HCT116 (cell line): ENCODE measurements around the gene SHANK2. TPM values are rescaled to one million over a fixed set of nuclear protein-coding genes. Genes with fewer than 3 reads are reported as not detected.

Experiments
- ATAC-seq: fragments of 200-7000 bp; cut with Tn5 transposase; 2 replicates; pipeline ENCODE4 v1.9.1; 2020; ENCODE audit warnings: mild to moderate bottlenecking, moderate library complexity
- BruUV-seq: library from RNA; stranded (reverse); fragments of 400-500 nt; replicated peaks from 2 replicates; lab custom pipeline; 2021; lab: Mats Ljungman, UMichigan
- CTCF ChIA-PET: fragments of 300-600 bp; sonication (Branson Sonifier 250); formaldehyde crosslinking; loops from one replicate; lab custom pipeline; 2021; ENCODE audit warnings: antibody characterized with exemption; lab: Charles Lee
- POLR2A ChIA-PET: fragments of 300-600, 350-600 bp; sonication (Branson Sonifier 250); formaldehyde crosslinking; loops from one replicate; lab custom pipeline; 2021; ENCODE audit warnings: antibody characterized with exemption; lab: Charles Lee
- RAD21 ChIA-PET, 2 experiments: fragments of 300-600 bp; sonication (Branson Sonifier 250); formaldehyde crosslinking; loops; one replicate each; lab custom pipeline; 2023; ENCODE audit warnings: low total read pairs in 2 of 2; ENCODE audit not compliant: uncharacterized antibody in 2 of 2, unreplicated experiment in 2 of 2, low non-redundant PET in 1 of 2; lab: Charles Lee
- DNase-seq: peaks from one replicate; pipeline ENCODE4 v3.0.0-alpha.2; 2010; ENCODE audit warnings: low read depth, low spot score
- H2AFZ ChIP-seq: fragments of 200-600 bp; shearing (Covaris generic), sonication (generic); 2 replicates; pipeline ENCODE4 v1.6.1; 2017; ENCODE audit warnings: low read depth, mixed run types, mixed read lengths, antibody characterized with exemption, low read length; ENCODE audit not compliant: poor library complexity, severe bottlenecking
- H3K27ac ChIP-seq: 2 replicates; pipeline ENCODE4 v1.5.1; 2012; ENCODE audit warnings: low read depth, low read length
- H3K27me3 ChIP-seq: fragments of 200-600 bp; sonication (generic); 2 replicates; pipeline ENCODE4 v1.6.1; 2016; ENCODE audit warnings: mixed run types, low read length, mixed read lengths; ENCODE audit not compliant: insufficient read depth
- H3K36me3 ChIP-seq, 2 experiments: fragments of 200-500 bp in 1 of 2; fragments of 200-600 bp in 1 of 2; sonication (Bioruptor generic) in 1 of 2; sonication (generic) in 1 of 2; 2 replicates each; pipeline versions ENCODE4 v1.5.1 to v1.6.1; 2014 to 2016; ENCODE audit warnings: low read length in 2 of 2, inconsistent platforms in 1 of 2, mixed read lengths in 1 of 2, mixed run types in 1 of 2; ENCODE audit not compliant: insufficient read depth in 2 of 2, control insufficient read depth in 1 of 2
- H3K4me1 ChIP-seq, 2 experiments: fragments of 200-600 bp in 1 of 2; sonication (generic) in 1 of 2; 2 replicates each; pipeline versions ENCODE4 v1.5.1 to v1.6.1; 2012 to 2017; ENCODE audit warnings: low read length in 2 of 2, inconsistent platforms in 1 of 2, mild to moderate bottlenecking in 1 of 2, mixed read lengths in 1 of 2, mixed run types in 1 of 2, moderate library complexity in 1 of 2; ENCODE audit not compliant: insufficient read depth in 2 of 2, control insufficient read depth in 1 of 2
- H3K4me2 ChIP-seq: fragments of 200-600 bp; sonication (generic); 2 replicates; pipeline ENCODE4 v1.6.1; 2017; ENCODE audit warnings: mixed run types, low read length, mixed read lengths
- H3K4me3 ChIP-seq, 2 experiments: fragments of 200-600 bp in 1 of 2; sonication (generic) in 1 of 2; replicated peaks in 1 of 2; 2 replicates each; pipeline ENCODE4 v1.5.1; 2011 to 2016; ENCODE audit warnings: low read length in 2 of 2, control low read depth in 1 of 2, low read depth in 1 of 2, mild to moderate bottlenecking in 1 of 2, mixed read lengths in 1 of 2, mixed run types in 1 of 2
- H3K79me2 ChIP-seq: fragments of 200-600 bp; sonication (generic); 2 replicates; pipeline ENCODE4 v1.6.1; 2017; ENCODE audit warnings: mild to moderate bottlenecking, mixed run types, low read length, moderate library complexity, mixed read lengths; ENCODE audit not compliant: insufficient read depth
- H3K9ac ChIP-seq: fragments of 200-600 bp; sonication (generic); 2 replicates; pipeline ENCODE4 v1.6.1; 2016; ENCODE audit warnings: low read length, mixed read lengths
- H3K9me2 ChIP-seq: fragments of 200-600 bp; sonication (generic), shearing (Covaris generic); 2 replicates; pipeline ENCODE4 v1.6.1; 2017; ENCODE audit warnings: mixed run types, mild to moderate bottlenecking, moderate library complexity; ENCODE audit not compliant: insufficient read depth
- H3K9me3 ChIP-seq, 2 experiments: fragments of 200-500 bp in 1 of 2; fragments of 200-600 bp in 1 of 2; sonication (Bioruptor generic) in 1 of 2; sonication (generic) in 1 of 2; 2 replicates each; pipeline ENCODE4 v1.6.1; 2014 to 2017; ENCODE audit warnings: low read length in 2 of 2, mixed read lengths in 2 of 2, inconsistent platforms in 1 of 2, low read depth in 1 of 2, mild to moderate bottlenecking in 1 of 2, mixed run types in 1 of 2, moderate library complexity in 1 of 2; ENCODE audit not compliant: control insufficient read depth in 1 of 2, insufficient read depth in 1 of 2
- H4K20me1 ChIP-seq: fragments of 200-600 bp; sonication (generic), shearing (Covaris generic); 2 replicates; pipeline ENCODE4 v1.6.1; 2017; ENCODE audit warnings: mixed run types, mild to moderate bottlenecking, moderate library complexity; ENCODE audit not compliant: insufficient read depth
- CEBPB ChIP-seq: IDR thresholded peaks from 2 replicates; pipeline ENCODE4 v1.6.1; 2012; ENCODE audit warnings: low read depth
- EZH2 ChIP-seq: fragments of 200-600 bp; sonication (generic); IDR thresholded peaks from 2 replicates; pipeline ENCODE4 v1.6.1; 2017; ENCODE audit warnings: antibody characterized with exemption, mixed run types
- POLR2AphosphoS5 ChIP-seq: IDR thresholded peaks from 2 replicates; pipeline ENCODE4 v1.6.1; 2011; ENCODE audit warnings: mild to moderate bottlenecking, low read depth, low read length, moderate library complexity
- RAD21 ChIP-seq: IDR thresholded peaks from 2 replicates; pipeline ENCODE4 v1.6.1; 2012; ENCODE audit warnings: low read depth, mild to moderate bottlenecking
- SIN3A ChIP-seq: IDR thresholded peaks from 2 replicates; pipeline ENCODE4 v1.6.1; 2012; ENCODE audit warnings: low read depth
- SP1 ChIP-seq: IDR thresholded peaks from 2 replicates; pipeline ENCODE4 v1.6.1; 2012; ENCODE audit warnings: low read depth
- TCF7L2 ChIP-seq: IDR thresholded peaks from 2 replicates; pipeline ENCODE4 v1.7.0; 2011; ENCODE audit warnings: borderline replicate concordance, inconsistent platforms; ENCODE audit not compliant: insufficient read depth, insufficient read length; ENCODE audit errors: extremely low read depth
- YY1 ChIP-seq: IDR thresholded peaks from 2 replicates; pipeline ENCODE4 v1.6.1; 2011; ENCODE audit warnings: low read length, low read depth, moderate library complexity, mild to moderate bottlenecking; ENCODE audit not compliant: insufficient replicate concordance; ENCODE audit errors: extremely low read depth
- ZFX ChIP-seq: fragments of 450-650 bp; IDR thresholded peaks from 2 replicates; pipeline ENCODE4 v1.6.1; 2017
- ZNF274 ChIP-seq: fragments of 200-500 bp; sonication (Bioruptor generic); IDR thresholded peaks from 2 replicates; pipeline ENCODE4 v1.6.1; 2014; ENCODE audit warnings: mild to moderate bottlenecking, low read depth, low read length, inconsistent platforms
- intact Hi-C: fragments of 100-400 bp; cut with micrococcal nuclease; formaldehyde crosslinking; loops from 2 replicates; pipeline ENCODE4 v1.10.0; 2022
- total RNA-seq: library from RNA; stranded (reverse); gene quantifications from one replicate; pipeline ENCODE4 v1.2.1, GENCODE V29; 2021; ENCODE audit not compliant: unreplicated experiment
- TF ChIP-seq, protein P1 (sequence below): IDR thresholded peaks from 2 replicates; pipeline ENCODE4 v1.6.1; 2012
- TF ChIP-seq, protein P2 (sequence below): IDR thresholded peaks from 2 replicates; pipeline ENCODE4 v1.6.1; 2012
- TF ChIP-seq, protein P3 (sequence below), 3 experiments: fragments of 200-600 bp in 1 of 3; sonication (generic) in 1 of 3; IDR thresholded peaks in 2 of 3; conservative IDR thresholded peaks in 1 of 3; 2 replicates each; pipeline ENCODE4 v1.5.1; 2012 to 2017; ENCODE audit warnings: low read depth in 2 of 3, low read length in 2 of 3, antibody characterized with exemption in 1 of 3, borderline replicate concordance in 1 of 3, control low read depth in 1 of 3, mild to moderate bottlenecking in 1 of 3, mixed read lengths in 1 of 3, mixed run types in 1 of 3, moderate library complexity in 1 of 3; ENCODE audit not compliant: insufficient read depth in 1 of 3

The SHANK2 gene
- total RNA-seq, 1 experiment from 2014 or later: 16.9 TPM

DNA sequence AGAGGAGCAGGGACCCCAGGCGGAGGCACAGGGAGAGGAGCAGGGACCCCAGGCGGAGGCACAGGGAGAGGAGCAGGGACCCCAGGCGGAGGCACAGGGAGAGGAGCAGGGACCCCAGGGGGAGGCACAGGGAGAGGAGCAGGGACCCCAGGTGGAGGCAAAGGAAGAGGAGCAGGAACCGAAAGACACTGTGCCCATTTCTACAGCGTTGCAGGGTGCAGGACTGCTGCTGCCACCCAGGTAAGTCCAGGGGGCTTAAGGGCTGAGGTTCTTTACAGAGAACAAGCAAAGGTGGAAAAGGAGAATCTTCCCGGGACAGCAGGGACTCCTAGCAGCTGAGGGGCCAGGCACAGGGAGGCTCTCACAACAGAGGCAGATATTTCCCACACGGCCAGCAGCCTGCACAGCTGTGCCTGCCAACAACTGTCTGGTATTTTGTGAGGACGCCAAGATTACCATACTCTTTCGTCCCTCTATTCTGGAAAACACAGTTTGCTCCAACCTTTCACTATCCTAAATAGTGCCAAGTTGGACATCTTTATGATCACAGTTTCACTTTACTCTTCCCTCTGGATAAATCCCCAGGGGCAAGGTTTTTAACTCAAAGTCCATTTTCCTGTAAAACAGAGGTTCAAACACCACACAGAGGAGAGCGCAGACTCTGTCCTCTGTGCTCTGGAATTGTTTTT, 39.4 kb downstream of the SHANK2 start:
- ChIA-PET CTCF (no interaction called here), POLR2A (no interaction called here), RAD21 (no interaction called here)
- no peaks in the 10 kb centered on the region for H3K79me2 ChIP-seq
- no TSS peak for BruUV-seq
- no peaks in the 10 kb centered on the region for H3K9me2 ChIP-seq
- DNase-seq (no peak), ATAC-seq (no peak)
- intact Hi-C loops: no loop called here
- no peak overlapping the region for H3K4me3 ChIP-seq
- no peaks in the 10 kb centered on the region for H3K36me3 ChIP-seq
- H3K9ac ChIP-seq: no peak overlapping the region
- H3K27ac ChIP-seq: no peak overlapping the region
- H2AFZ ChIP-seq: no peak overlapping the region
- no peaks in the 10 kb centered on the region for H3K4me1 ChIP-seq
- no peaks in the 10 kb centered on the region for H4K20me1 ChIP-seq
- H3K27me3 ChIP-seq: no peaks in the 10 kb centered on the region
- TF ChIP-seq ZNF274 (no peak), SP1 (no peak), YY1 (no peak)
- TF ChIP-seq, protein P1, sequence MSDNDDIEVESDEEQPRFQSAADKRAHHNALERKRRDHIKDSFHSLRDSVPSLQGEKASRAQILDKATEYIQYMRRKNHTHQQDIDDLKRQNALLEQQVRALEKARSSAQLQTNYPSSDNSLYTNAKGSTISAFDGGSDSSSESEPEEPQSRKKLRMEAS: no peak
- H3K4me2 ChIP-seq: no peak overlapping the region
- peaks cover 0 to 5% of the 10 kb centered on the region in 2 experiments; a peak in 1 of 4 replicates for H3K9me3 ChIP-seq

DNA sequence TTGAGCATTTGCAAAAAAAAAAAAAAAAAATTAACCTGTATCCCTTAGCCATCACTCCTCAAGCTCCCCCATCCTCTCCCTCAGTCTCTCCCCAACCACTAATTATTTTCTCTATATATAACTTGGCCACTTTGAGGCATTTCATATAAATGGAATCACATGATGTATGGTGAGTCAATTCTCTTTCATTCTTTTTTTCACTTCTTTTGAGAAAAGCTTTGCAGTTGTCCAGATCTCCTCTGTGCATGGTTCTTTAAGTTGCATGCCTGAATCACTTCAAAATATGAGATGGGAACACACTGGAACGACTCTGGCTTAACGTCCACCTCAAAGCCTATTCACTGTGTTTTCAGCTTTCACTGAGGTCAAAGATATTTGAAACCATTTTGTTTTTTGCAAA, 40.7 kb downstream of the SHANK2 start:
- Histone ChIP-seq H3K36me3 (no peaks in the 10 kb centered on the region), H3K27ac (no peak overlapping the region), H3K9ac (no peak overlapping the region), H3K9me2 (no peaks in the 10 kb centered on the region), H3K4me2 (no peak overlapping the region), H3K27me3 (no peaks in the 10 kb centered on the region), H3K4me3 (no peak overlapping the region), H2AFZ (no peak overlapping the region), H3K4me1 (no peaks in the 10 kb centered on the region)
- ATAC-seq: no peak
- ChIA-PET CTCF (no interaction called here), RAD21 (no interaction called here)
- intact Hi-C loops: no loop called here
- TF ChIP-seq TCF7L2: no peak
- no peak for TF ChIP-seq EZH2
- TF ChIP-seq POLR2AphosphoS5: no peak
- no peak for TF ChIP-seq ZNF274
- TF ChIP-seq SIN3A: no peak
- TF ChIP-seq SP1: no peak
- no peak for TF ChIP-seq RAD21
- TF ChIP-seq, protein P2, sequence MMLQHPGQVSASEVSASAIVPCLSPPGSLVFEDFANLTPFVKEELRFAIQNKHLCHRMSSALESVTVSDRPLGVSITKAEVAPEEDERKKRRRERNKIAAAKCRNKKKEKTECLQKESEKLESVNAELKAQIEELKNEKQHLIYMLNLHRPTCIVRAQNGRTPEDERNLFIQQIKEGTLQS: no peak
- TF ChIP-seq ZFX: no peak
- TF ChIP-seq, protein P3, sequence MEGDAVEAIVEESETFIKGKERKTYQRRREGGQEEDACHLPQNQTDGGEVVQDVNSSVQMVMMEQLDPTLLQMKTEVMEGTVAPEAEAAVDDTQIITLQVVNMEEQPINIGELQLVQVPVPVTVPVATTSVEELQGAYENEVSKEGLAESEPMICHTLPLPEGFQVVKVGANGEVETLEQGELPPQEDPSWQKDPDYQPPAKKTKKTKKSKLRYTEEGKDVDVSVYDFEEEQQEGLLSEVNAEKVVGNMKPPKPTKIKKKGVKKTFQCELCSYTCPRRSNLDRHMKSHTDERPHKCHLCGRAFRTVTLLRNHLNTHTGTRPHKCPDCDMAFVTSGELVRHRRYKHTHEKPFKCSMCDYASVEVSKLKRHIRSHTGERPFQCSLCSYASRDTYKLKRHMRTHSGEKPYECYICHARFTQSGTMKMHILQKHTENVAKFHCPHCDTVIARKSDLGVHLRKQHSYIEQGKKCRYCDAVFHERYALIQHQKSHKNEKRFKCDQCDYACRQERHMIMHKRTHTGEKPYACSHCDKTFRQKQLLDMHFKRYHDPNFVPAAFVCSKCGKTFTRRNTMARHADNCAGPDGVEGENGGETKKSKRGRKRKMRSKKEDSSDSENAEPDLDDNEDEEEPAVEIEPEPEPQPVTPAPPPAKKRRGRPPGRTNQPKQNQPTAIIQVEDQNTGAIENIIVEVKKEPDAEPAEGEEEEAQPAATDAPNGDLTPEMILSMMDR (IDR thresholded peaks at IDR 0.05 in 2 of 3, conservative IDR thresholded peaks at IDR 0.05 in 1 of 3; ENCODE audit: borderline replicate concordance in 1 of 3, insufficient read depth in 1 of 3, low read depth in 2 of 3, low read length in 2 of 3): no peak
- TF ChIP-seq CEBPB: no peak
- TF ChIP-seq, all 23 proteins: peak for 0
- H3K79me2 ChIP-seq: no peaks in the 10 kb centered on the region
- POLR2A ChIA-PET: no interaction called here
- no peak for DNase-seq
- H3K9me3 ChIP-seq: peaks cover 0 to 5% of the 10 kb centered on the region in 2 experiments; a peak in 1 of 4 replicates
- no peaks in the 10 kb centered on the region for H4K20me1 ChIP-seq
- no TSS peak for BruUV-seq
